Panc1 (cell line): ENCODE results near the gene COL11A2.

ENCODE experiments used
- CTCF ChIP-seq: fragments of 450-650 bp; IDR thresholded peaks from 2 replicates; pipeline ENCODE4 v1.5.1; 2017; ENCODE audit warnings: mild to moderate bottlenecking
- POLR2AphosphoS5 ChIP-seq: IDR thresholded peaks from 2 replicates; pipeline ENCODE4 v1.6.1; 2012; ENCODE audit warnings: mild to moderate bottlenecking, low read depth, low read length, moderate library complexity
- REST ChIP-seq, 2 experiments: IDR thresholded peaks; 2 replicates each; pipeline ENCODE4 v1.6.1; 2011 to 2012; ENCODE audit warnings: low read depth in 2 of 2, control low read depth in 1 of 2, low read length in 1 of 2, mild to moderate bottlenecking in 1 of 2, moderate library complexity in 1 of 2; ENCODE audit not compliant: insufficient read depth in 1 of 2
- TCF7L2 ChIP-seq: IDR thresholded peaks from 2 replicates; pipeline ENCODE4 v1.6.1; 2011; ENCODE audit warnings: mild to moderate bottlenecking, low read depth, low read length, inconsistent platforms

- no peak for TF ChIP-seq REST (IDR thresholded peaks at IDR 0.05; ENCODE audit: insufficient read depth in 1 of 2, low read depth in 2 of 2, low read length in 1 of 2)
- no peak for TF ChIP-seq CTCF
- TF ChIP-seq POLR2AphosphoS5 = no peak
- no peak for TF ChIP-seq TCF7L2
These were observed 7.1 kb downstream of the COL11A2 start for GRCh38 chr6:33185190-33185589.
